ENCODE measurements around the gene MEGF11. TPM values are rescaled to one million over a fixed set of nuclear protein-coding genes. Genes with fewer than 3 reads are reported as not detected.

The MEGF11 gene
- total RNA-seq, 1 experiment from 2014 or later, result 1.2 TPM

- Histone ChIP-seq H3K4ac (ENCODE audit: low read depth, low read length) (no peak overlapping the region), H4K91ac (ENCODE audit: insufficient read length, low read depth, low read length) (no peak overlapping the region), H3K4me1 (ENCODE audit: insufficient read depth, low read length) (no peaks in the 10 kb centered on the region), H4K5ac (ENCODE audit: insufficient read length, low read depth, low read length) (no peak overlapping the region), H3K18ac (ENCODE audit: insufficient read length, low read depth, low read length) (no peak overlapping the region), H3K79me1 (ENCODE audit: insufficient read depth, low read depth, low read length, poor library complexity, severe bottlenecking) (no peaks in the 10 kb centered on the region), H2BK12ac (ENCODE audit: insufficient read length, low read depth, low read length) (no peak overlapping the region), H3K14ac (ENCODE audit: insufficient read depth, low read length) (no peak overlapping the region), H4K20me1 (ENCODE audit: control insufficient read depth, insufficient read depth, insufficient read length) (no peaks in the 10 kb centered on the region), H3K4me2 (ENCODE audit: insufficient read depth, insufficient read length, low read length) (no peak overlapping the region), H3K56ac (ENCODE audit: insufficient read length, low read depth, low read length) (no peak overlapping the region), H3K23ac (ENCODE audit: insufficient read length, low read depth, low read length) (no peak overlapping the region), H2BK20ac (ENCODE audit: low read depth, low read length, poor library complexity, severe bottlenecking) (no peak overlapping the region), H3K23me2 (ENCODE audit: insufficient read length, low read depth, low read length, poor library complexity, severe bottlenecking) (no peaks in the 10 kb centered on the region), H3K27ac (ENCODE audit: insufficient read length, low read depth, low read length) (no peak overlapping the region), H3T11ph (ENCODE audit: low read length) (no peak overlapping the region), H2BK120ac (ENCODE audit: low read depth, low read length, poor library complexity, severe bottlenecking) (no peak overlapping the region), H3K79me2 (ENCODE audit: insufficient read depth, low read length) (no peaks in the 10 kb centered on the region), H2BK15ac (ENCODE audit: low read depth, low read length) (no peak overlapping the region), H3K9me3 (ENCODE audit: control insufficient read depth, low read depth, low read length) (no peaks in the 10 kb centered on the region), H3K9ac (ENCODE audit: extremely low read depth, insufficient read length, low read length) (no peak overlapping the region), H3K27me3 (ENCODE audit: insufficient read depth, low read length) (no peaks in the 10 kb centered on the region), H2BK5ac (ENCODE audit: insufficient read length, low read length) (no peak overlapping the region), H4K8ac (replicated peaks; ENCODE audit: insufficient read length, low read depth, low read length) (no peak overlapping the region), H2AK5ac (ENCODE audit: insufficient read length, low read length) (no peak overlapping the region), H2AFZ (ENCODE audit: low read length) (no peak overlapping the region)
- H3K36me3 Mint-ChIP-seq (ENCODE audit: insufficient read depth in 1 of 3, low read depth in 3 of 3), result no peaks in the 10 kb centered on the region
- no peaks in the 10 kb centered on the region; the same call in 1 of the 2 replicates for H3K27me3 Mint-ChIP-seq (ENCODE audit: low read depth)
- no peak overlapping the region for H3K27ac Mint-ChIP-seq
- TF ChIP-seq CTCF (conservative IDR thresholded peaks at IDR 0.05), result no peak
- H3K4me1 Mint-ChIP-seq, result peaks cover 1 to 4% of the 10 kb centered on the region in 2 experiments; a peak in 3 of 4 replicates
- H3K4me3 Mint-ChIP-seq, result no peak overlapping the region
- no peak for DNase-seq
- no peaks in the 10 kb centered on the region; a peak in 1 of 5 replicates for H3K9me3 Mint-ChIP-seq
- no CpG with 5 or more reads among the region's 3 CpGs for WGBS (ENCODE audit: extremely low coverage, insufficient read length, low lambda C conversion rate)
Observed at GRCh38 chr15:65947041-65947440, 306.5 kb downstream of the MEGF11 start.
